DOHH2 (cell line): ENCODE measurements around the gene CWH43.

Experiments used
- H3F3A ChIP-seq: fragments of 200-600 bp; sonication (generic), shearing (Covaris generic); 2 replicates; pipeline ENCODE4 v1.6.0; 2016; ENCODE audit warnings: antibody characterized with exemption, mild to moderate bottlenecking; ENCODE audit not compliant: control insufficient read depth, insufficient read depth
- H3K27ac ChIP-seq: fragments of 200-600 bp; sonication (generic); 2 replicates; pipeline ENCODE4 v1.5.1; 2014; ENCODE audit warnings: low read depth, mild to moderate bottlenecking, low read length, moderate library complexity
- H3K27me3 ChIP-seq: fragments of 200-600 bp; sonication (generic); 2 replicates; pipeline ENCODE4 v1.6.1; 2014; ENCODE audit warnings: mild to moderate bottlenecking, low read length, mixed read lengths; ENCODE audit not compliant: control insufficient read depth
- H3K36me3 ChIP-seq: fragments of 200-600 bp; sonication (generic); 2 replicates; pipeline ENCODE4 v1.6.1; 2014; ENCODE audit warnings: mild to moderate bottlenecking, low read length, moderate library complexity, mixed read lengths; ENCODE audit not compliant: control insufficient read depth
- H3K4me1 ChIP-seq: fragments of 200-600 bp; sonication (generic); 2 replicates; pipeline ENCODE4 v1.6.1; 2014; ENCODE audit warnings: mild to moderate bottlenecking, low read length, mixed read lengths; ENCODE audit not compliant: control insufficient read depth
- H3K4me2 ChIP-seq: fragments of 200-600 bp; sonication (generic); 2 replicates; pipeline ENCODE4 v1.6.0; 2014; ENCODE audit warnings: mild to moderate bottlenecking, low read length, moderate library complexity
- H3K4me3 ChIP-seq: fragments of 200-600 bp; sonication (generic); 2 replicates; pipeline ENCODE4 v1.5.1; 2014; ENCODE audit warnings: mild to moderate bottlenecking, low read length, mixed read lengths
- H3K79me2 ChIP-seq: fragments of 200-600 bp; sonication (generic); 2 replicates; pipeline ENCODE4 v1.6.1; 2014; ENCODE audit warnings: mild to moderate bottlenecking, low read length, mixed read lengths; ENCODE audit not compliant: control insufficient read depth
- H3K9me2 ChIP-seq: fragments of 200-600 bp; sonication (generic); replicated peaks from 2 replicates; pipeline ENCODE4 v1.6.1; 2014; ENCODE audit warnings: mild to moderate bottlenecking, low read length, mixed read lengths; ENCODE audit not compliant: control insufficient read depth
- H3K9me3 ChIP-seq: fragments of 200-600 bp; sonication (generic); 2 replicates; pipeline ENCODE4 v1.6.1; 2014; ENCODE audit warnings: antibody characterized with exemption, low read length, mixed read lengths; ENCODE audit not compliant: control insufficient read depth, insufficient read depth
- H4K20me1 ChIP-seq: fragments of 200-600 bp; sonication (generic); 2 replicates; pipeline ENCODE4 v1.6.0; 2014; ENCODE audit warnings: low read depth, mild to moderate bottlenecking, antibody characterized with exemption, low read length, moderate library complexity; ENCODE audit not compliant: control insufficient read depth, insufficient read depth
- CTCF ChIP-seq: fragments of 200-600 bp; sonication (generic); IDR thresholded peaks from one replicate; pipeline ENCODE4 v1.5.1; 2014; ENCODE audit warnings: antibody characterized with exemption, mild to moderate bottlenecking, low read depth, low read length; ENCODE audit not compliant: poor library complexity, severe bottlenecking
- EZH2phosphoT487 ChIP-seq: fragments of 200-600 bp; sonication (generic); IDR thresholded peaks from 2 replicates; pipeline ENCODE4 v1.6.1; 2017; ENCODE audit warnings: borderline replicate concordance, mild to moderate bottlenecking, antibody characterized with exemption, low read length, moderate library complexity, mixed read lengths

CWH43 gene

GRCh38 chr4:48985602-48985975 is 486 bp upstream of the CWH43 start:
- no peaks in the 10 kb centered on the region for H4K20me1 ChIP-seq

GRCh38 chr4:48986654-48987164 is 634 bp downstream of the CWH43 start:
- no peaks in the 10 kb centered on the region for H3K9me2 ChIP-seq
- H3K9me3 ChIP-seq: no peaks in the 10 kb centered on the region
- no peaks in the 10 kb centered on the region for H3F3A ChIP-seq
- no peaks in the 10 kb centered on the region for H4K20me1 ChIP-seq
- no peaks in the 10 kb centered on the region for H3K27me3 ChIP-seq
- TF ChIP-seq EZH2phosphoT487 (no peak), CTCF (no peak)
- H3K4me2 ChIP-seq: no peak overlapping the region
- H3K4me3 ChIP-seq: no peak overlapping the region
- no peak overlapping the region for H3K27ac ChIP-seq
- H3K36me3 ChIP-seq: no peaks in the 10 kb centered on the region
- no peaks in the 10 kb centered on the region for H3K79me2 ChIP-seq
- H3K4me1 ChIP-seq: no peaks in the 10 kb centered on the region

More at GRCh38 chr4:48985602-48985975, 486 bp upstream of the CWH43 start:
- Histone ChIP-seq H3K27ac (no peak overlapping the region), H3K79me2 (no peaks in the 10 kb centered on the region), H3K9me2 (no peaks in the 10 kb centered on the region), H3K4me1 (no peaks in the 10 kb centered on the region), H3K4me3 (no peak overlapping the region), H3K36me3 (no peaks in the 10 kb centered on the region), H3K27me3 (no peaks in the 10 kb centered on the region), H3K4me2 (no peak overlapping the region), H3F3A (no peaks in the 10 kb centered on the region), H3K9me3 (no peaks in the 10 kb centered on the region)
- TF ChIP-seq EZH2phosphoT487 (no peak), CTCF (no peak)

- Histone ChIP-seq H3K36me3 (no peaks in the 10 kb centered on the region), H3K79me2 (no peaks in the 10 kb centered on the region), H3K4me2 (no peak overlapping the region), H3K27me3 (no peaks in the 10 kb centered on the region), H3K9me2 (no peaks in the 10 kb centered on the region), H3K4me1 (no peaks in the 10 kb centered on the region), H4K20me1 (no peaks in the 10 kb centered on the region), H3F3A (no peaks in the 10 kb centered on the region), H3K4me3 (no peak overlapping the region), H3K27ac (no peak overlapping the region), H3K9me3 (no peaks in the 10 kb centered on the region)
- no peak for TF ChIP-seq CTCF
- TF ChIP-seq EZH2phosphoT487: no peak
Measured at GRCh38 chr4:48989461-48990203, 3.6 kb downstream of the CWH43 start.
